NB4 (cell line): ENCODE measurements around the gene SEPTIN3.

Source experiments
- DNase-seq: peaks from one replicate; pipeline ENCODE4 v3.0.0; 2010; ENCODE audit warnings: low read depth
- H3K4me3 ChIP-seq: one replicate; pipeline ENCODE4 v1.5.1; 2011; ENCODE audit warnings: mild to moderate bottlenecking, low read depth, low read length, moderate library complexity
- CTCF ChIP-seq: IDR thresholded peaks from one replicate; pipeline ENCODE4 v1.5.1; 2012; ENCODE audit warnings: low read depth, low read length
- MAX ChIP-seq: IDR thresholded peaks from 2 replicates; pipeline ENCODE4 v1.6.1; 2011; ENCODE audit warnings: low read depth, low read length
- MYC ChIP-seq: IDR thresholded peaks from 2 replicates; pipeline ENCODE4 v1.6.1; 2011; ENCODE audit warnings: low read depth, low read length
- POLR2A ChIP-seq: IDR thresholded peaks from 2 replicates; pipeline ENCODE4 v1.6.1; 2011; ENCODE audit warnings: mild to moderate bottlenecking; ENCODE audit not compliant: insufficient read length; ENCODE audit errors: extremely low read depth

SEPTIN3 gene

GRCh38 chr22:41969110-41969646 is at the start of gene SEPTIN3:
Gene SEPTIN3, plus strand, starts transcription at chr22:41969443. Its CDS starts 2,050 bp downstream, at chr22:41971493.
- no peak within 1 kb of the TSS for H3K4me3 ChIP-seq
- no peak for TF ChIP-seq MYC
- no peak for TF ChIP-seq POLR2A
- no peak for TF ChIP-seq MAX
- no peak for TF ChIP-seq CTCF
- no peak for DNase-seq

- TF ChIP-seq MAX (no peak), POLR2A (no peak)
- no peak overlapping the region for H3K4me3 ChIP-seq
- no peak for DNase-seq
These were observed 48.8 kb upstream of the SEPTIN3 start for GRCh38 chr22:41920271-41920976.

- TF ChIP-seq CTCF (no peak), MAX (no peak), POLR2A (no peak), MYC (no peak)
- H3K4me3 ChIP-seq: no peak overlapping the region
- no peak for DNase-seq
These were observed 46.9 kb upstream of the SEPTIN3 start for GRCh38 chr22:41922328-41922727.

GRCh38 chr22:41922940-41923594 is 46.2 kb upstream of the SEPTIN3 start:
- H3K4me3 ChIP-seq: no peak overlapping the region
- TF ChIP-seq MAX (no peak), MYC (no peak), POLR2A (no peak)
- no peak for DNase-seq

GRCh38 chr22:41923595-41924276 is 45.5 kb upstream of the SEPTIN3 start:
- no peak overlapping the region for H3K4me3 ChIP-seq
- no peak for TF ChIP-seq MYC
- TF ChIP-seq CTCF: no peak
- TF ChIP-seq MAX: no peak
- TF ChIP-seq POLR2A: no peak
- no peak for DNase-seq

GRCh38 chr22:41925783-41926460 is 43.3 kb upstream of the SEPTIN3 start:
- DNase-seq: peak; percentile 76
- H3K4me3 ChIP-seq: no peak overlapping the region
- TF ChIP-seq POLR2A: no peak
- no peak for TF ChIP-seq MYC
- TF ChIP-seq MAX: no peak
- peak; percentile 47 for TF ChIP-seq CTCF
